Measurements from ENCODE around the gene APOO. TPM values are rescaled to one million over a fixed set of nuclear protein-coding genes. Genes with fewer than 3 reads are reported as not detected.

APOO gene
- polyA plus RNA-seq, 1 donor from 2014 or later, result 42.5 TPM

GRCh38 chrX:23907111-23907497 is 634 bp downstream of the APOO start:
- TF ChIP-seq, protein P1, sequence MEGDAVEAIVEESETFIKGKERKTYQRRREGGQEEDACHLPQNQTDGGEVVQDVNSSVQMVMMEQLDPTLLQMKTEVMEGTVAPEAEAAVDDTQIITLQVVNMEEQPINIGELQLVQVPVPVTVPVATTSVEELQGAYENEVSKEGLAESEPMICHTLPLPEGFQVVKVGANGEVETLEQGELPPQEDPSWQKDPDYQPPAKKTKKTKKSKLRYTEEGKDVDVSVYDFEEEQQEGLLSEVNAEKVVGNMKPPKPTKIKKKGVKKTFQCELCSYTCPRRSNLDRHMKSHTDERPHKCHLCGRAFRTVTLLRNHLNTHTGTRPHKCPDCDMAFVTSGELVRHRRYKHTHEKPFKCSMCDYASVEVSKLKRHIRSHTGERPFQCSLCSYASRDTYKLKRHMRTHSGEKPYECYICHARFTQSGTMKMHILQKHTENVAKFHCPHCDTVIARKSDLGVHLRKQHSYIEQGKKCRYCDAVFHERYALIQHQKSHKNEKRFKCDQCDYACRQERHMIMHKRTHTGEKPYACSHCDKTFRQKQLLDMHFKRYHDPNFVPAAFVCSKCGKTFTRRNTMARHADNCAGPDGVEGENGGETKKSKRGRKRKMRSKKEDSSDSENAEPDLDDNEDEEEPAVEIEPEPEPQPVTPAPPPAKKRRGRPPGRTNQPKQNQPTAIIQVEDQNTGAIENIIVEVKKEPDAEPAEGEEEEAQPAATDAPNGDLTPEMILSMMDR (IDR thresholded peaks at IDR 0.05; ENCODE audit: poor library complexity, severe bottlenecking), result no peak
- TF ChIP-seq SMC3 (conservative IDR thresholded peaks at IDR 0.05; ENCODE audit: poor library complexity) (no peak), EZH2 (IDR thresholded peaks at IDR 0.05; ENCODE audit: borderline replicate concordance, insufficient read depth, low read length, poor library complexity, severe bottlenecking) (no peak), TAF1 (IDR thresholded peaks at IDR 0.05; ENCODE audit: low read depth) (no peak), EP300 (conservative IDR thresholded peaks at IDR 0.05; ENCODE audit: poor library complexity, severe bottlenecking) (no peak), POLR2AphosphoS5 (IDR thresholded peaks at IDR 0.05) (no peak), MXI1 (conservative IDR thresholded peaks at IDR 0.05; ENCODE audit: poor library complexity, severe bottlenecking) (no peak), REST (IDR thresholded peaks at IDR 0.05; ENCODE audit: borderline replicate concordance) (no peak), RAD21 (conservative IDR thresholded peaks at IDR 0.05) (no peak)
- Histone ChIP-seq H2AFZ (ENCODE audit: low read depth, low read length) (no peak overlapping the region), H3K9ac (ENCODE audit: low read length) (peak overlapping the region; percentile 76), H3K79me2 (replicated peaks; ENCODE audit: insufficient read depth, low read length) (no peaks in the 10 kb centered on the region), H3F3A (ENCODE audit: insufficient read depth, low read length, poor library complexity, severe bottlenecking) (no peaks in the 10 kb centered on the region), H3K9me3 (ENCODE audit: low read length) (no peaks in the 10 kb centered on the region), H4K20me1 (ENCODE audit: insufficient read depth) (no peaks in the 10 kb centered on the region), H3K36me3 (ENCODE audit: insufficient read depth, low read length) (no peaks in the 10 kb centered on the region), H3K27me3 (ENCODE audit: insufficient read depth, low read depth, low read length) (no peaks in the 10 kb centered on the region), H3K9me2 (ENCODE audit: insufficient read depth, low read length) (no peaks in the 10 kb centered on the region), H3K4me3 (ENCODE audit: low read length) (peak overlapping the region; percentile 77), H3K4me2 (ENCODE audit: low read length) (no peak overlapping the region), H3K27ac (ENCODE audit: low read length) (peak overlapping the region; percentile 75)

DNA sequence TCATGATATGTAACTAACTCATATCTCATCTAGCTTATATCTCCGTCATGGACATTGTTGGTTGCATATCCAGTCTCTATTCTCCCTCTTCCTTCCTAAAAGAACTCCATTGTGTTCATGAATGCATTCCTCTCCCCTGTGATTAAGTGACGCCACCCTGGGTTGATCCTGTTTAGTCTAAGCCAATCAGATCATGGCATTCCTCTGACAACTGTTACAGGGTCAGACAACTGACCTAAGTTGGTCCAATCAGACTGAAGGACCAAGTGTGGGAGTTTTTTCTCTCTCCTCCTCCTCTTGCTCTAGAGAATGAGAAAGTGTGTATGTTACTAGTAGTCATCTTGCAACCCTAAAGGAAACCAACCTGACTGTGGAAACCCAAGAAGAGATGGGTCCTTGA is 3.6 kb downstream of the APOO start:
- Histone ChIP-seq H4K20me1 (ENCODE audit: insufficient read depth) (no peaks in the 10 kb centered on the region), H3K27me3 (ENCODE audit: insufficient read depth, low read depth, low read length) (no peaks in the 10 kb centered on the region), H3K4me2 (ENCODE audit: low read length) (no peak overlapping the region), H3K36me3 (ENCODE audit: insufficient read depth, low read length) (no peaks in the 10 kb centered on the region), H3K79me2 (replicated peaks; ENCODE audit: insufficient read depth, low read length) (no peaks in the 10 kb centered on the region), H3F3A (ENCODE audit: insufficient read depth, low read length, poor library complexity, severe bottlenecking) (no peaks in the 10 kb centered on the region), H3K27ac (ENCODE audit: low read length) (no peak overlapping the region), H3K4me3 (ENCODE audit: low read length) (no peak overlapping the region), H3K9ac (ENCODE audit: low read length) (no peak overlapping the region), H2AFZ (ENCODE audit: low read depth, low read length) (no peak overlapping the region), H3K9me3 (ENCODE audit: low read length) (no peaks in the 10 kb centered on the region), H3K9me2 (ENCODE audit: insufficient read depth, low read length) (no peaks in the 10 kb centered on the region)
- TF ChIP-seq EP300 (conservative IDR thresholded peaks at IDR 0.05; ENCODE audit: poor library complexity, severe bottlenecking) (no peak), REST (IDR thresholded peaks at IDR 0.05; ENCODE audit: borderline replicate concordance) (no peak), EZH2 (IDR thresholded peaks at IDR 0.05; ENCODE audit: borderline replicate concordance, insufficient read depth, low read length, poor library complexity, severe bottlenecking) (no peak), SMC3 (conservative IDR thresholded peaks at IDR 0.05; ENCODE audit: poor library complexity) (no peak), RAD21 (conservative IDR thresholded peaks at IDR 0.05) (no peak), TAF1 (IDR thresholded peaks at IDR 0.05; ENCODE audit: low read depth) (no peak), MXI1 (conservative IDR thresholded peaks at IDR 0.05; ENCODE audit: poor library complexity, severe bottlenecking) (no peak), POLR2AphosphoS5 (IDR thresholded peaks at IDR 0.05) (no peak)
- TF ChIP-seq, protein P1 (IDR thresholded peaks at IDR 0.05; ENCODE audit: poor library complexity, severe bottlenecking), result no peak

All from neural cell (in vitro differentiated cells).